ENCODE data around the gene ITGA6. TPM values are rescaled to one million over a fixed set of nuclear protein-coding genes. Genes with fewer than 3 reads are reported as not detected.

Gene ITGA6
- total and polyA plus RNA-seq, 2 experiments from 2014 or later: 16.7 to 64.8 TPM

DNA sequence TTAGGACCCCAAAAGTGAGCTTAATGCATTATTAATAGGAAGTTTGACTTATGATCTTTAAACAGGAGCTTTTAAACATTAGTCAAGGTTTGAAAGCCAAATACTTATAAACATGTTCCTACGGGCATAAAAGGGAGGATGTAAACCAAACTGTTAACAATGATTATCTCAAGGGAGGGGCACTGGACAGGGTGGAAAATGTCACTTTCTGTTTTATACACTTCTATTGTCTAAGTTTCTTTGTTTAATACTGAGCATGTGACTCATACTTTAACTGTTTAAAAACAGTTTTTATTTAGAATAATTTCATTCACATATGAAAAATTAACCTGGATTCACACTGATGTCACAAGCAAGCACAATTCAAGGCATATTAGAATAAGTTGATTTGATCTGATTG lies 18.3 kb upstream of the ITGA6 start:
- Histone ChIP-seq H3K9me2 (replicated peaks; ENCODE audit: insufficient read depth) (no peaks in the 10 kb centered on the region), H3K4me1 (ENCODE audit: insufficient read depth) (no peaks in the 10 kb centered on the region), H3K36me3 (replicated peaks; ENCODE audit: insufficient read depth, low read depth) (no peaks in the 10 kb centered on the region), H3K4me2 (no peak overlapping the region), H3K27me3 (no peaks in the 10 kb centered on the region), H3K79me2 (no peaks in the 10 kb centered on the region), H3K4me3 (no peak overlapping the region), H3K9me3 (ENCODE audit: low read depth) (no peaks in the 10 kb centered on the region), H2AFZ (no peak overlapping the region), H3K27ac (no peak overlapping the region), H4K20me1 (ENCODE audit: insufficient read depth, poor library complexity, severe bottlenecking) (no peaks in the 10 kb centered on the region)
- TF ChIP-seq, protein P1, sequence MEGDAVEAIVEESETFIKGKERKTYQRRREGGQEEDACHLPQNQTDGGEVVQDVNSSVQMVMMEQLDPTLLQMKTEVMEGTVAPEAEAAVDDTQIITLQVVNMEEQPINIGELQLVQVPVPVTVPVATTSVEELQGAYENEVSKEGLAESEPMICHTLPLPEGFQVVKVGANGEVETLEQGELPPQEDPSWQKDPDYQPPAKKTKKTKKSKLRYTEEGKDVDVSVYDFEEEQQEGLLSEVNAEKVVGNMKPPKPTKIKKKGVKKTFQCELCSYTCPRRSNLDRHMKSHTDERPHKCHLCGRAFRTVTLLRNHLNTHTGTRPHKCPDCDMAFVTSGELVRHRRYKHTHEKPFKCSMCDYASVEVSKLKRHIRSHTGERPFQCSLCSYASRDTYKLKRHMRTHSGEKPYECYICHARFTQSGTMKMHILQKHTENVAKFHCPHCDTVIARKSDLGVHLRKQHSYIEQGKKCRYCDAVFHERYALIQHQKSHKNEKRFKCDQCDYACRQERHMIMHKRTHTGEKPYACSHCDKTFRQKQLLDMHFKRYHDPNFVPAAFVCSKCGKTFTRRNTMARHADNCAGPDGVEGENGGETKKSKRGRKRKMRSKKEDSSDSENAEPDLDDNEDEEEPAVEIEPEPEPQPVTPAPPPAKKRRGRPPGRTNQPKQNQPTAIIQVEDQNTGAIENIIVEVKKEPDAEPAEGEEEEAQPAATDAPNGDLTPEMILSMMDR (IDR thresholded peaks at IDR 0.05; ENCODE audit: poor library complexity): no peak
- no peak for TF ChIP-seq EZH2 (IDR thresholded peaks at IDR 0.05; ENCODE audit: borderline replicate concordance)
- TF ChIP-seq EZH2phosphoT487 (IDR thresholded peaks at IDR 0.05; ENCODE audit: low read depth, severe bottlenecking, unreplicated experiment): no peak
- 45% methylated on average over 1 of the region's 1 CpG for WGBS (ENCODE audit: low lambda C conversion rate, missing lambda C conversion rate)
- DNase-seq (ENCODE audit: low spot score): no peak

DNA sequence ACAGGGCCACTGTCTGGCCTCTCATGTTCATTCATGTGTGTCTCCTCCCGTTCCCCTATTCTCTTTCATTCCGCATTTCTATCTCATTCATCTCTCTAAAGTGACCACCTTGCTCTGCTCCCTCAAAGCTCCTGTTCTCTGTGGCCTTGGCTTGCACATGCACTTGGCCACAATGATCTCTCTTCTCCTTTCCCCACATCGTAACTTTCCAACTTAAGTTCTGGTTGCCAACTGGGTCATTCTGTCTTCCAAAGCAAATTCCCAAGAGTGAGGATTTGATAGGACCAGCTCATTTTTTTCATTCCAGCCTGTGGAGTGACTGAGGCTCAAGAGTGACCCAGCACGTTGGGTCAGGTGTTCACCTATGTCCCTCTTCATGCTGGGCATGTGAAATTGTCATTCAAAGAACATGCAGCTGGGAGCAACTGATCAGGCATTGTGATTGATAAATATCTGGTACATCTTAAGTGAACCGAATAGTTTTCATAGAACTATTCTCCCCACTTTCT lies 14.3 kb upstream of the ITGA6 start:
- H3K79me2 ChIP-seq: no peaks in the 10 kb centered on the region
- no peaks in the 10 kb centered on the region for H4K20me1 ChIP-seq (ENCODE audit: insufficient read depth, poor library complexity, severe bottlenecking)
- no peaks in the 10 kb centered on the region for H3K27me3 ChIP-seq
- TF ChIP-seq EZH2phosphoT487 (IDR thresholded peaks at IDR 0.05; ENCODE audit: low read depth, severe bottlenecking, unreplicated experiment) (no peak), EZH2 (IDR thresholded peaks at IDR 0.05; ENCODE audit: borderline replicate concordance) (no peak)
- TF ChIP-seq, protein P1 (IDR thresholded peaks at IDR 0.05; ENCODE audit: poor library complexity): no peak
- H3K4me2 ChIP-seq: no peak overlapping the region
- no peaks in the 10 kb centered on the region for H3K9me2 ChIP-seq (replicated peaks; ENCODE audit: insufficient read depth)
- DNase-seq (ENCODE audit: low spot score): no peak
- H3K9me3 ChIP-seq (ENCODE audit: low read depth): no peaks in the 10 kb centered on the region
- H3K4me3 ChIP-seq: no peak overlapping the region
- 75% methylated on average over 5 of the region's 5 CpGs for WGBS (ENCODE audit: low lambda C conversion rate, missing lambda C conversion rate)
- H3K27ac ChIP-seq: no peak overlapping the region
- H3K36me3 ChIP-seq (replicated peaks; ENCODE audit: insufficient read depth, low read depth): no peaks in the 10 kb centered on the region
- no peak overlapping the region for H2AFZ ChIP-seq
- no peaks in the 10 kb centered on the region for H3K4me1 ChIP-seq (ENCODE audit: insufficient read depth)

DNA sequence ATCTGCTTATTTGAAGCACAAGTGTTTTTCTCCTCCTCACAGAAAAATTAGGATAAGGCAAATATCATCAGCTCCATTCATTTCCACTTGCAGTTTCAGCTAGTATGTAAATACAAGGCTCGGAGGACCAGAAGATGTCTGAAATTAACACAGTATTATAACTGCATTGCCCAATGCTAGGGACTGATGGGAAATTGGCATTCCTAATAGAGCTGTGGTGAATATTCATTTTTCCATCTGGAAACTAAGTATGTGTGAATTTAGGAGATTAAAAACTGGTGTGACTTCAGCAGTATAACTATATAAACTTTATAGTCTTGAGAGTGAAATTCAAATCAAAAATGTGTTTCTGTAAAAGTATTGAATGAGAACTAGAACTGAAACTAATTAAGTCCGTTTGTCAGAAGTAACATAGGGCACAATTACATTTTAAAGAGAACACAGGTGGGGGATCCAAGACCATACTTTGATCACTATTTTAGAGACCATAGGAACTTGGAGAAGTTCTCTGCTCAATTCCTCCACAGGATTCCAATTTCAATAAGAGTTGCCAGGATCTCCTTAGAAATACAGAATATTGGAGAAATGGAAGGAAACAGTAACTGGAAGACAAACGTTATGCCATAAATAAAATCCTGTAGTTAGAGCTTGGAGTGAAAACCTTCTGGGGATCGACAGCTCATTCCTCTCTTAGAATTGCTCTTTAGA lies 12.1 kb upstream of the ITGA6 start:
- Histone ChIP-seq H3K79me2 (no peaks in the 10 kb centered on the region), H2AFZ (no peak overlapping the region), H3K27ac (no peak overlapping the region), H3K4me3 (no peak overlapping the region), H3K9me2 (replicated peaks; ENCODE audit: insufficient read depth) (no peaks in the 10 kb centered on the region), H4K20me1 (ENCODE audit: insufficient read depth, poor library complexity, severe bottlenecking) (no peaks in the 10 kb centered on the region), H3K4me2 (no peak overlapping the region), H3K4me1 (ENCODE audit: insufficient read depth) (no peaks in the 10 kb centered on the region), H3K36me3 (replicated peaks; ENCODE audit: insufficient read depth, low read depth) (no peaks in the 10 kb centered on the region), H3K27me3 (no peaks in the 10 kb centered on the region), H3K9me3 (ENCODE audit: low read depth) (no peaks in the 10 kb centered on the region)
- TF ChIP-seq EZH2phosphoT487 (IDR thresholded peaks at IDR 0.05; ENCODE audit: low read depth, severe bottlenecking, unreplicated experiment) (no peak), EZH2 (IDR thresholded peaks at IDR 0.05; ENCODE audit: borderline replicate concordance) (no peak)
- TF ChIP-seq, protein P1 (IDR thresholded peaks at IDR 0.05; ENCODE audit: poor library complexity): no peak
- DNase-seq (ENCODE audit: low spot score): no peak
- WGBS (ENCODE audit: low lambda C conversion rate, missing lambda C conversion rate): 79% methylated on average over 4 of the region's 4 CpGs
